GM19372 (cell line): ENCODE results near the gene MAGEH1.
A peak's percentile ranks its signal among the peaks of the same experiment; 100 is the strongest.
"Not testable (repeated sequence)": the region's sequence is repeated elsewhere in the genome, so short reads cannot be mapped to it uniquely, and the experiment has no call there.

Source experiments
- ATAC-seq: cut with Tn5 transposase; IDR thresholded peaks from one replicate; pipeline ENCODE4 v1.9.1; 2021; ENCODE audit warnings: mild to moderate bottlenecking, low read depth, moderate library complexity; ENCODE audit not compliant: unreplicated experiment

The MAGEH1 gene

GRCh38 chrX:55451990-55452832 lies at the start of gene MAGEH1:
Gene MAGEH1 (plus strand): TSS chrX:55452127. CDS start chrX:55452375, 248 bp downstream.
- peak; percentile 94 for ATAC-seq

- not testable (repeated sequence) for ATAC-seq
Observed at GRCh38 chrX:55427079-55427478, 24.8 kb upstream of the MAGEH1 start.

GRCh38 chrX:55443468-55443867 lies 8.5 kb upstream of the MAGEH1 start:
- not testable (repeated sequence) for ATAC-seq

- no peak for ATAC-seq
Observed at GRCh38 chrX:55450259-55450658, 1.7 kb upstream of the MAGEH1 start.

GRCh38 chrX:55451141-55451540 lies 786 bp upstream of the MAGEH1 start:
- ATAC-seq = no peak

GRCh38 chrX:55451626-55451989 lies 319 bp upstream of the MAGEH1 start:
- peak; percentile 21 for ATAC-seq

- no peak for ATAC-seq
Observed at GRCh38 chrX:55452833-55453124, 852 bp downstream of the MAGEH1 start.

- ATAC-seq = not testable (repeated sequence)
Observed at GRCh38 chrX:55455708-55456107, 3.8 kb downstream of the MAGEH1 start.

- ATAC-seq = not testable (repeated sequence)
Observed at GRCh38 chrX:55459426-55459825, 7.5 kb downstream of the MAGEH1 start.

- ATAC-seq = not testable (repeated sequence)
Observed at GRCh38 chrX:55459926-55460325, 8.0 kb downstream of the MAGEH1 start.

- ATAC-seq = not testable (repeated sequence)
Observed at GRCh38 chrX:55464050-55464449, 12.1 kb downstream of the MAGEH1 start.

- not testable (repeated sequence) for ATAC-seq
Observed at GRCh38 chrX:55465108-55465507, 13.2 kb downstream of the MAGEH1 start.

GRCh38 chrX:55465791-55466190 lies 13.9 kb downstream of the MAGEH1 start:
- ATAC-seq = not testable (repeated sequence)

GRCh38 chrX:55479956-55480355 lies 28.0 kb downstream of the MAGEH1 start:
- ATAC-seq = not testable (repeated sequence)

- ATAC-seq = no peak
Observed at GRCh38 chrX:55480390-55481062, 28.6 kb downstream of the MAGEH1 start.

GRCh38 chrX:55484948-55485347 lies 33.0 kb downstream of the MAGEH1 start:
- no peak for ATAC-seq

- ATAC-seq = no peak
Observed at GRCh38 chrX:55486736-55487135, 34.8 kb downstream of the MAGEH1 start.

- ATAC-seq = no peak
Observed at GRCh38 chrX:55487143-55487542, 35.2 kb downstream of the MAGEH1 start.

- ATAC-seq = no peak
Observed at GRCh38 chrX:55488006-55488592, 36.2 kb downstream of the MAGEH1 start.

GRCh38 chrX:55488593-55489313 lies 36.8 kb downstream of the MAGEH1 start:
- peak; percentile 45 for ATAC-seq
